ENCODE results near the gene JPH2.

- TF ChIP-seq, protein P1, sequence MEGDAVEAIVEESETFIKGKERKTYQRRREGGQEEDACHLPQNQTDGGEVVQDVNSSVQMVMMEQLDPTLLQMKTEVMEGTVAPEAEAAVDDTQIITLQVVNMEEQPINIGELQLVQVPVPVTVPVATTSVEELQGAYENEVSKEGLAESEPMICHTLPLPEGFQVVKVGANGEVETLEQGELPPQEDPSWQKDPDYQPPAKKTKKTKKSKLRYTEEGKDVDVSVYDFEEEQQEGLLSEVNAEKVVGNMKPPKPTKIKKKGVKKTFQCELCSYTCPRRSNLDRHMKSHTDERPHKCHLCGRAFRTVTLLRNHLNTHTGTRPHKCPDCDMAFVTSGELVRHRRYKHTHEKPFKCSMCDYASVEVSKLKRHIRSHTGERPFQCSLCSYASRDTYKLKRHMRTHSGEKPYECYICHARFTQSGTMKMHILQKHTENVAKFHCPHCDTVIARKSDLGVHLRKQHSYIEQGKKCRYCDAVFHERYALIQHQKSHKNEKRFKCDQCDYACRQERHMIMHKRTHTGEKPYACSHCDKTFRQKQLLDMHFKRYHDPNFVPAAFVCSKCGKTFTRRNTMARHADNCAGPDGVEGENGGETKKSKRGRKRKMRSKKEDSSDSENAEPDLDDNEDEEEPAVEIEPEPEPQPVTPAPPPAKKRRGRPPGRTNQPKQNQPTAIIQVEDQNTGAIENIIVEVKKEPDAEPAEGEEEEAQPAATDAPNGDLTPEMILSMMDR (IDR thresholded peaks at IDR 0.05; ENCODE audit: insufficient read depth, low read length) = no peak
- TF ChIP-seq GABPA (IDR thresholded peaks at IDR 0.05; ENCODE audit: low read depth) (no peak), POLR2AphosphoS5 (IDR thresholded peaks at IDR 0.05; ENCODE audit: low read depth) (no peak), SPI1 (IDR thresholded peaks at IDR 0.05; ENCODE audit: borderline replicate concordance, low read depth) (peak; percentile 26; the same call in 1 of the 2 replicates)
Observed at GRCh38 chr20:44218446-44218845, 31.5 kb upstream of the JPH2 start.

Data from HL-60 (cell line).